Esophagus squamous epithelium (tissue), 4 donors: ENCODE results near the gene FRMD4A.

Source experiments
- POLR2A ChIP-seq, 4 donors: fragments of 450-650 bp; IDR thresholded peaks; one replicate each; pipeline ENCODE4 v1.6.1; 2017; ENCODE audit warnings: antibody characterized with exemption in 4 of 4, mild to moderate bottlenecking in 4 of 4, moderate library complexity in 3 of 4
- TF ChIP-seq, protein P1 (sequence below), 6 experiments: fragments of 450-650 bp in 4 of 6; fragments of 200-600 bp in 2 of 6; sonication (generic) in 2 of 6; IDR thresholded peaks; one replicate each; pipeline ENCODE4 v1.5.1; 2016 to 2019; ENCODE audit warnings: antibody characterized with exemption in 6 of 6, mild to moderate bottlenecking in 4 of 6, moderate library complexity in 4 of 6

DNA sequence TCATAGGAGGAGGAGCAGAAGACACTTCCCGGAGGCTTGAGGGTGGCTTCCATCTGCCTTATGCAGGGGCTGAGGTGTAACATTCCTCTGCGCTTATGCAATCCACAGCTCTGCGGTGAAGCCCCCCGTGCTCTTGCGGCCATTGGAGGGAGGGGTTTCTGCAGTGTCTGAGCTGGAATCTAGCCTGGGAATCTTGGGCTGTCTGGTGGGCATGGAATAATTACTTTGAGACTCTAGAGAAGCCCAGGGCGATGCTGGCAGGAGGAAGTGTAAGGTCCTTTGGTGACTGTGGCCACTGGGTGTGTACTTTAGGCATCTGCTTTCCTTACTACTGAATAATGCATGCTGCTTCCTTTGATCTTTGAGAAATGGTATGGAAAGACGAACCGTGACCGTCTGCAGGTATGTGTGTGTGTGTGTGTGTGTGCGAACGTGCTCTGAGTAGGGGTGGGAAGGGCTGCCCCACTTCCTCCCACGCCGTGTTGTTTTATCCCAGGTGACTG, 563.0 kb downstream of the FRMD4A start:
- TF ChIP-seq, protein P1, sequence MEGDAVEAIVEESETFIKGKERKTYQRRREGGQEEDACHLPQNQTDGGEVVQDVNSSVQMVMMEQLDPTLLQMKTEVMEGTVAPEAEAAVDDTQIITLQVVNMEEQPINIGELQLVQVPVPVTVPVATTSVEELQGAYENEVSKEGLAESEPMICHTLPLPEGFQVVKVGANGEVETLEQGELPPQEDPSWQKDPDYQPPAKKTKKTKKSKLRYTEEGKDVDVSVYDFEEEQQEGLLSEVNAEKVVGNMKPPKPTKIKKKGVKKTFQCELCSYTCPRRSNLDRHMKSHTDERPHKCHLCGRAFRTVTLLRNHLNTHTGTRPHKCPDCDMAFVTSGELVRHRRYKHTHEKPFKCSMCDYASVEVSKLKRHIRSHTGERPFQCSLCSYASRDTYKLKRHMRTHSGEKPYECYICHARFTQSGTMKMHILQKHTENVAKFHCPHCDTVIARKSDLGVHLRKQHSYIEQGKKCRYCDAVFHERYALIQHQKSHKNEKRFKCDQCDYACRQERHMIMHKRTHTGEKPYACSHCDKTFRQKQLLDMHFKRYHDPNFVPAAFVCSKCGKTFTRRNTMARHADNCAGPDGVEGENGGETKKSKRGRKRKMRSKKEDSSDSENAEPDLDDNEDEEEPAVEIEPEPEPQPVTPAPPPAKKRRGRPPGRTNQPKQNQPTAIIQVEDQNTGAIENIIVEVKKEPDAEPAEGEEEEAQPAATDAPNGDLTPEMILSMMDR (IDR thresholded peaks at IDR 0.05), result no peak
- no peak for TF ChIP-seq POLR2A (IDR thresholded peaks at IDR 0.05)
